ENCODE results near the gene CDC42.

DNA sequence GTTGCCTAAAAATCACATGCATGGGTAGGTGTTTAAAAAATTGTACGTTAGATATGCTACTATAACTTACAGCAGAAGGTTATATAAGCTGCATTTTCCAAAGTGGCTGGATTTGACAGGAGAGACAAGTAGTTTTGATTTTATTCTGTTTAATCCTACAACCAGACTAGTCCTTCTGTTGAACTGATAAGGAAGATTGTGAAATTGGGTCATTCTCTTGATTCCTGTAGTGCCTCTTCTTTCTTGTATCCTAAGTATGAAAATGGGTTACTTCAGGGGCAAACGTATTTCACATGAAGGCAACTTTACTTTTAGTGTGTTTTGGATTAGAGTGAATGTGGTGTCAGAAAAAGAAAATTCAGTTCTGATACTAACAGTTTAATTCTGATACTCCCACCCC is 19.0 kb downstream of the CDC42 start:
- TF ChIP-seq TAF1 (IDR thresholded peaks at IDR 0.05; ENCODE audit: low read depth, low read length) (no peak), POLR2A (IDR thresholded peaks at IDR 0.05; ENCODE audit: low read depth, low read length) (no peak), POLR2AphosphoS5 (IDR thresholded peaks at IDR 0.05; ENCODE audit: low read depth, low read length) (no peak), SPI1 (IDR thresholded peaks at IDR 0.05; ENCODE audit: low read depth, low read length) (no peak), POU2F2 (IDR thresholded peaks at IDR 0.05; ENCODE audit: low read depth, low read length) (no peak), PAX5 (IDR thresholded peaks at IDR 0.05; ENCODE audit: insufficient read depth, low read length, severe bottlenecking) (no peak)
